GM23248 (cell line): ENCODE data around the gene HNRNPH1.
"Not testable (repeated sequence)": the region's sequence is repeated elsewhere in the genome, so short reads cannot be mapped to it uniquely, and the experiment has no call there.

ENCODE experiments used
- EZH2 ChIP-seq: fragments of 200-600 bp; sonication (generic); IDR thresholded peaks from 2 replicates; pipeline ENCODE4 v1.6.1; 2018; ENCODE audit warnings: antibody characterized with exemption, mild to moderate bottlenecking; ENCODE audit not compliant: insufficient read depth, poor library complexity, severe bottlenecking
- EZH2phosphoT487 ChIP-seq: fragments of 200-600 bp; sonication (generic); IDR thresholded peaks from 2 replicates; pipeline ENCODE4 v1.6.1; 2018; ENCODE audit warnings: antibody characterized with exemption, moderate library complexity, mild to moderate bottlenecking, low read depth; ENCODE audit not compliant: insufficient read depth

DNA sequence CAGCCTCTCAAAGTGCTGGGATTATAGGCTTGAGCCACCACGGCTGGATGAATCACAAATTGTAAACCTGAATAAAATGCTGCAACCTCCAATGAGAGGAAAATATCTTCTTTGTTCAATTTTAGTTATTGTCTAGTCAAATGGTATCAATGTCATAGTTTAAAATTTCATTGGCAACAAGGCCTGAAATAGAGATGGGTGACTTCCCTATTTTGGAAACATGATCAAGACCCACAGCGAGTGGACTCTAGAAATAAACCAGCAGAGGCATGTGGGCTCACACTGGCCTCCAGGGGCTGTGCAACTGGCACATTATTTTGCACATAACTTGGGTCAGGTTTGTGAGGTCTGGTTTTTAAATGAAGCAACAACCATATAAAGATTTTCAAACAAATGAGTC, 29.7 kb upstream of the HNRNPH1 start:
- not testable (repeated sequence) for TF ChIP-seq EZH2, EZH2phosphoT487
